ENCODE measurements around the gene METTL16.
"Not testable (repeated sequence)": the region's sequence is repeated elsewhere in the genome, so short reads cannot be mapped to it uniquely, and the experiment has no call there.

Gene METTL16

DNA sequence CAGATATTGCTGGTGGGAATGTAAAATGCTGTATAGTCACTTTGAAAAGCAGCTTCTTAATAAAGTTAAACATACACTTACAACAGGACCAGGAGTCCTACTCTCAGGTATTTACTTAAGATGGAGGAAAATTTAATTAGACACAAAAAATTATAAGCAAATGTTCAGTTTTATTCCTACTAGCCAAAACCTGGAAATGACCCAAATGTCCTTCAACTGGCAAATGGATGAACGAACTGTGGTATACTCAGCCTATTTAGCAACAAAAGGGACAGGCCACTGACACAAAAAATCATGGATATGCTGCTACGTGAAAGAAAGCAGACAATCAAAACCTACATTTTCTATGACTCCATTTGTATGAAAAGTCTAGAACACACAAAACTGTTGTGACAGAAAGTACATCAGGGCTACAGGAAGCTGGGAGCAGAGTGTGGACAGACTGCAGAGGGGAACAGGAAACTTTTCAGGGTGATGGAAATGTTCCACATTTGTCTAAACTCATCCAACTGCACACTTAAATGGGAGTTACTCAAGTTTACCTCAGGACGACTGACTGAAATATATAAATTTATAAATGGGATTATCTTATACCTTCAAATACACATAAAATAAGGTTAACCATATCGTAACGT lies 61.6 kb downstream of the METTL16 start:
- Mint-ChIP-seq H3K4me1 (ENCODE audit: low read depth) (peaks cover 6% of the 10 kb centered on the region), H3K27me3 (no peaks in the 10 kb centered on the region), H3K36me3 (peaks cover 8% of the 10 kb centered on the region), H3K4me3 (no peak overlapping the region), H3K27ac (peak overlapping the region; percentile 61), H3K9me3 (ENCODE audit: low read depth) (no peaks in the 10 kb centered on the region)

DNA sequence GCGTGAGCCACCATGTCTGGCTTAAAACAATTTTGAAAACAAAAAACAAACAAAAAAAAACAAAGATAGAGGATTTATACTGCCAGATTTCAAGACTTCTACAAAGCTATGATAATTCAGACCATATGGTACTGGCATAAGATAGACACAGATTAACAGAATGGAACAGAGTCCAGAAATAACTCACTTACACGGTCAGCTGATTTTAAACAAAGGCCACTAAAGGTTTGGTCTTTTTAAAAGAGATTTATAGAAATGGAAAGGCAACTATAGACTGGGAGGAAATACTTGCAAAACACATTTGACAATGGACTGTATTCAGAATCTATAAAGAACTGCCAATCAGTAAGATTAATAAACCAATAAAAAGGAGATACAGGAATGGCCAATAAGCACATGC lies 62.2 kb downstream of the METTL16 start:
- no peak overlapping the region for H3K4me3 Mint-ChIP-seq
- H3K27ac Mint-ChIP-seq, result peak overlapping the region; percentile 34
- H3K27me3 Mint-ChIP-seq, result no peaks in the 10 kb centered on the region
- no peaks in the 10 kb centered on the region for H3K9me3 Mint-ChIP-seq (ENCODE audit: low read depth)
- peaks cover 6% of the 10 kb centered on the region for H3K4me1 Mint-ChIP-seq (ENCODE audit: low read depth)
- H3K36me3 Mint-ChIP-seq, result peaks cover 8% of the 10 kb centered on the region

DNA sequence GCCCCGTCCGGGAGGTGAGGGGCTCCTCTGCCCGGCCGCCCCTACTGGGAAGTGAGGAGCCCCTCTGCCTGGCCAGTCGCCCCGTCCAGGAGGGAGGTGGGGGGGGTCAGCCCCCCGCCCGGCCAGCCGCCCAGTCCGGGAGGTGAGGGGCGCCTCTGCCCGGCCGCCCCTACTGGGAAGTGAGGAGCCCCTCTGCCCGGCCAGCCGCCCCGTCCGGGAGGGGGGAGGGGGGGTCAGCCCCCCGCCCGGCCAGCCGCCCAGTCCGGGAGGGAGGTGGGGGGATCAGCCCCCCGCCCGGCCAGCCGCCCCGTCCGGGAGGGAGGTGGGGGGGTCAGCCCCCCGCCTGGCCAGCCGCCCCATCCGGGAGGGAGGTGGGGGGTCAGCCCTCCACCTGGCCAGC lies 64.2 kb downstream of the METTL16 start:
- not testable (repeated sequence) for H3K4me3 Mint-ChIP-seq; H3K36me3 Mint-ChIP-seq; H3K27ac Mint-ChIP-seq; H3K9me3 Mint-ChIP-seq (ENCODE audit: low read depth); H3K4me1 Mint-ChIP-seq (ENCODE audit: low read depth); H3K27me3 Mint-ChIP-seq

DNA sequence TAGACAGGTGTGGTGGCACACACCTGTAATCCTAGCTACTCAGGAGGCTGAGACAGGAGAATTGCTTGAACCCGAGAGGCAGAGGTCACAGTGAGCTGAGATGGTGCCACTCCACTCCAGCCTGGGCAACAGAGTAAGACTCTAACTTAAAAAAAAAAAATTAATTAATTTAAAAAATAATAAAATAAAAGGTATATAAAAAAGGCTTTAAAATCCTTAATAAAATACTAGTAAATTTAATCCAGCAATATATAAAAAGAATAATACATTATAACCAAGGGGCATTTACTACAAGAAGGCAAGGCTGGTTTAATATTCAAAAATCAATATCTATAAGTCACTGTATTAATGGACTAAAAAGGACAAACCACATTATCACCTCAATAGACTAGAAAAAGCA lies 66.0 kb downstream of the METTL16 start:
- peaks cover 14% of the 10 kb centered on the region for H3K36me3 Mint-ChIP-seq
- H3K9me3 Mint-ChIP-seq (ENCODE audit: low read depth), result no peaks in the 10 kb centered on the region
- H3K4me3 Mint-ChIP-seq, result no peak overlapping the region
- H3K27me3 Mint-ChIP-seq, result no peaks in the 10 kb centered on the region
- H3K4me1 Mint-ChIP-seq (ENCODE audit: low read depth), result peaks cover 2% of the 10 kb centered on the region
- no peak overlapping the region for H3K27ac Mint-ChIP-seq

DNA sequence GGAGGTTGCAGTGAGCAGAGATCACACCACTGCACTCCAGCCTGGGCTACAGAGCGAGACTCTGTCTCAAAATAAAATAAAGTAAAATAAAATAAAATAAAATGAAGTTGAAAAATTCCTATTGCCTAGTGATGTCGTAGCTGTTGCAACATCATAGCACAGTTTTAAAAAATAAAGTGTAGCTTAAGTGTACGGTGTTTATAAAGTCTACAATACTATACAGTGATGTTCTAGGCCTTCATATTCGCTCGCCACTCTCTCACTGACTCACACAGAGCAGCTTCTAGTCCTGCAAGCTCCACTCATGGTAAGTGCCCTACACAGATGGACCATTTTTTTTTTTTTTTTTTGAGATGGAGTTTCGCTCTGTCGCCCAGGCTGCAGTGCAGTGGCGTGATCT lies 67.3 kb downstream of the METTL16 start:
- no peaks in the 10 kb centered on the region for H3K27me3 Mint-ChIP-seq
- peaks cover 2% of the 10 kb centered on the region for H3K4me1 Mint-ChIP-seq (ENCODE audit: low read depth)
- peaks cover 12% of the 10 kb centered on the region for H3K36me3 Mint-ChIP-seq
- no peaks in the 10 kb centered on the region for H3K9me3 Mint-ChIP-seq (ENCODE audit: low read depth)
- H3K27ac Mint-ChIP-seq, result no peak overlapping the region
- H3K4me3 Mint-ChIP-seq, result no peak overlapping the region

DNA sequence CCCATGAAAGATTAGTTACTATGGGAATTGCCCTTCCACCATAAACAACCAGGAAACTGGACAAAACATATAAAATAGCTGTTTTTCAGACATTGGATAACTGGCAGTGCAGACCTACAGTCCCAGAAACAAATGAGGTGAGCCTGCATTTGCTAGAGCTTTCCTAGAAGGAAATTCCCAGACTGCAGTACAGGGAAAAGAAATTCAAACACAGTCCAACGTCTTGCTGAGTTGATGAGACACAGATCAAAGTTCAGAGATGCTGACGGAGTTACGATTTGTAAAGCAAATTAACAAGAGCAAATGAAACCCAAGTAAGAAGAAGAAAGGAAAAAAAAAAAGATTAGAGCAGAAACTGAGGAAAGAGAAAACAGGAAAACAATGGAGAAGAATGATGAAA lies 69.5 kb downstream of the METTL16 start:
- Mint-ChIP-seq H3K27ac (no peak overlapping the region), H3K9me3 (ENCODE audit: low read depth) (no peaks in the 10 kb centered on the region), H3K4me3 (no peak overlapping the region), H3K36me3 (peaks cover 13% of the 10 kb centered on the region), H3K27me3 (no peaks in the 10 kb centered on the region), H3K4me1 (ENCODE audit: low read depth) (peaks cover 2% of the 10 kb centered on the region)

DNA sequence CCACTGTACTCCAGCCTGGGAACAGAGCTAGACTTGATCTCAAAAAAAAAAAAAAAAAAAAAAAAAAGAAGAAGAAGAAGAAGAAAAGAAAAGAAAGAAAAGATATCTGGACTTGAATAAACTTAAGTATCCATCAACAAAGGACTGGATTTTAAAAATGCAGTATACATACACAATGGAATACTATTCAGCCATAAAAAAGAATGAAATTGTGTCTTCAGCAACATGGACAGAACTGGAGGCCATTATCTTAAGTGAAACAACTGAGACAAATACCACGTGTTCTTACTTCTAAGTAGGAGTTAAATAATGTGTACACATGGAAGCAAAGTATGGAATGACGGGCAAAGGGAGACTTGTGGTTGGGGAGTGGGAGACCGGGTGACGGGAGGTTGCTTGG lies 70.8 kb downstream of the METTL16 start:
- H3K36me3 Mint-ChIP-seq, result peaks cover 10% of the 10 kb centered on the region
- H3K27me3 Mint-ChIP-seq, result no peaks in the 10 kb centered on the region
- peaks cover under 1% of the 10 kb centered on the region for H3K4me1 Mint-ChIP-seq (ENCODE audit: low read depth)
- no peaks in the 10 kb centered on the region for H3K9me3 Mint-ChIP-seq (ENCODE audit: low read depth)
- no peak overlapping the region for H3K4me3 Mint-ChIP-seq
- H3K27ac Mint-ChIP-seq, result no peak overlapping the region

DNA sequence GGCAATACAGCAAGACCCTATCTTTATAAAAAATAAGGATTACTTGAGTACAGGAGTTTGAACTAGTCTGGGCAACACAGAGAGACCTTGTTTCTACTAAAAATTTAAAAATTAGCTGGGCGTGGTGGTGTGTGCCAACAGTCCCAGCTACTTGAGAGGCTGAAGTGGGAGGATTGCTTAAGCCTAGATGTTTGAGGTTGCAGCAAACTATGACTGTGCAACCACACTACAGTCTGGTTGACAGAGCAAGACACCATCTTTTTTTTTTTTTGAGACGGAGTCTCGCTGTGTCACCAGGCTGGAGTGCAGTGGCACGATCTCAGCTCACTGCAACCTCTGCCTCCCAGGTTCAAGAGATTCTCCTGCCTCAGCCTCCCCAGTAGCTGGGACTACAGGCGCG lies 71.7 kb downstream of the METTL16 start:
- not testable (repeated sequence) for H3K36me3 Mint-ChIP-seq; H3K27me3 Mint-ChIP-seq; H3K9me3 Mint-ChIP-seq (ENCODE audit: low read depth); H3K4me1 Mint-ChIP-seq (ENCODE audit: low read depth); H3K4me3 Mint-ChIP-seq; H3K27ac Mint-ChIP-seq

DNA sequence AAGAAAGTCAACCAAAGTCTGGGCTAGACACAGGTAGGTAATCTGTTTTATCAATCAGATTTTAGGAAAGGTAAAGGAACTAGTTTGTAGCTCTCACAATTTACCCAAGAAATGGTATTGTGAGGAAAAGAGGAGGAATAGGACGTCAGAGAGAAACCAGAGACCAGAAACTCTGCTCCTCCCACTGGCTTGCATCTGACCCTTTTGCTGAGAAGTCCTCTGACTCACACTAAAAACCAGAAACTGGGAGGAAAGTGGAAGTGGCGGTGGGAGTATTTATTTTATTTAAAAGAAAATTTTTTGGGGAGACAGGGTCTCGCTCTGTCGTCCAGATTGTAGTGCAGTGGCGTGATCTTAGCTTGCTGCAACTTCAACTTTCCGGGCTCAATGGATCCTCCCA lies 72.9 kb downstream of the METTL16 start:
- Mint-ChIP-seq H3K27ac (no peak overlapping the region), H3K9me3 (ENCODE audit: low read depth) (no peaks in the 10 kb centered on the region), H3K4me3 (no peak overlapping the region), H3K4me1 (ENCODE audit: low read depth) (no peaks in the 10 kb centered on the region), H3K27me3 (no peaks in the 10 kb centered on the region), H3K36me3 (peaks cover 8% of the 10 kb centered on the region)

DNA sequence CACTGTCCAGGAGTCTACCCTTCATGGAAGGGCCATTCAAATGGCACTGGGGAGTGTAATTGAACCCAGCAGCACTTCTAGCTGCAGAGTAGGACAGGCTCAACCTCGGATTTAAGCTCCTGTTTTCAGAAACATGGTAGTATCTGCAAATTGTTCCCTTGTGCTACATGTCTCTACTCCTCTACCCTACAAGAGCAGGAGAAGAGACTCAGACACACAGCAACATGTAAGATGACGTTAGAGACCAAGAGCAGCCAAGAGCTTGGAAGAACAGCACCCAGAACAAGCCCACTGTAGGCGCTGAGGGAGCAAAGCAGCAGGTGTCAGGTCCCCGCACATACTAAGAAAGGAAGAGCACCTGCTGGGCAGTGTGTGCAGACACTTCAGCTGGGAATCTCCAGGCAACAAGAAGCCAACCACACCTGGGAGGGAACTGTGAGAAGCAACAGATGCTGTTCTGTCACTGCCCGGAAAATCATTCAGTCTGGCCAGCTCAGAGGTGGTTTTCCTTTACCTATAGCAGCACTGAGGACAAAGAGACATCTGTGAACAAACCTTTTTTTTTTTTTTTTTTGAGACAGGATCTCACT lies 75.3 kb downstream of the METTL16 start:
- Mint-ChIP-seq H3K4me1 (ENCODE audit: low read depth) (no peaks in the 10 kb centered on the region), H3K9me3 (ENCODE audit: low read depth) (no peaks in the 10 kb centered on the region), H3K36me3 (peaks cover 12% of the 10 kb centered on the region), H3K4me3 (no peak overlapping the region), H3K27ac (no peak overlapping the region), H3K27me3 (no peaks in the 10 kb centered on the region)

DNA sequence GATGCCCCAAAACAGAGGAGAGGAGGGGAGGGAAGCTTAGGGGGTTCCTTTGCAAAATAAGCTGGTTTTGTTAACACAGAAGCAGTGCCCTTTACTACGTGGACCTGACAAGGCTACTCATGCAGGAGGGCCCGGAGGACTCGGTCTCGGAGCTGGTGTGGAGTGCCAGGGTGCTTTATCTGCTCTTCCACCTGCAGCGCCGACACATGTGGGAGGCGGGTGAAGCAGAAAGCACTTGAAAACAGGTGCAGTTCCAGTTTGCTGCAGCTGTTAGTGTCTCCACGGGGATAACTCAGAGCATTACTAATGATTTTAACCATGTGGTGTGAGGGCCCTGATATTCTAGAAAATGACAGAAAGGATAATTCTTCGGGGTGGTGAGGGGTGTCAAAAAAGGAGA lies 75.8 kb downstream of the METTL16 start:
- Mint-ChIP-seq H3K27me3 (no peaks in the 10 kb centered on the region), H3K4me1 (ENCODE audit: low read depth) (no peaks in the 10 kb centered on the region), H3K9me3 (ENCODE audit: low read depth) (no peaks in the 10 kb centered on the region), H3K4me3 (no peak overlapping the region), H3K36me3 (peaks cover 7% of the 10 kb centered on the region), H3K27ac (no peak overlapping the region)

DNA sequence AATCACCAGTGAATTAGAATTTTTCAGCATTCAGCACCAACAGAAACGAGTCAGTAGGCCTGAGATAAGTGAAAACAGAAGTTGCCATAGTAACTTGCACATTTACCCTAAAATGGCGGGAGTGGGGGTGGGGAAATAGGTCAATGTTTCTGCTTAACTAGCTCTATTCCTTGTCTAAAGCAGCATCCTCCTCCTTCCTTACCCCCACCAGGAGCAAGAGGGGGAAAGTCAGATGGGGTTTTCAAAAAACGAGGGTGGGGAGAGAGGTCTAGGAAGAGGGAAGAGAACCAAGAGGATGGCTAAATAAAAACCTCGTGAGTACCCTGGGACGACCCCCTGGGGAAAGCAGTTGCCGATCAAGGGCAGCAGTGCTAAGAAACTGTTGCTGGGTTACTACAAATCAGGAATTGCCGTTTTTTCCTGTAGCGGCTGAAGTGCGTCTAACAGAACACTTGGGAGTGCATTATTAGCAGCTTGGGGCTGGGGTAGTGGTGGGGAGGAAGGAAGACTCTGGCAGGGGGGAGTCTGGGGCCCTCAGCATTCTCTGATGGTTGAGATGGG lies 76.4 kb downstream of the METTL16 start:
- Mint-ChIP-seq H3K36me3 (peaks cover 7% of the 10 kb centered on the region), H3K4me3 (no peak overlapping the region), H3K27ac (no peak overlapping the region), H3K9me3 (ENCODE audit: low read depth) (no peaks in the 10 kb centered on the region), H3K4me1 (ENCODE audit: low read depth) (no peaks in the 10 kb centered on the region), H3K27me3 (no peaks in the 10 kb centered on the region)

DNA sequence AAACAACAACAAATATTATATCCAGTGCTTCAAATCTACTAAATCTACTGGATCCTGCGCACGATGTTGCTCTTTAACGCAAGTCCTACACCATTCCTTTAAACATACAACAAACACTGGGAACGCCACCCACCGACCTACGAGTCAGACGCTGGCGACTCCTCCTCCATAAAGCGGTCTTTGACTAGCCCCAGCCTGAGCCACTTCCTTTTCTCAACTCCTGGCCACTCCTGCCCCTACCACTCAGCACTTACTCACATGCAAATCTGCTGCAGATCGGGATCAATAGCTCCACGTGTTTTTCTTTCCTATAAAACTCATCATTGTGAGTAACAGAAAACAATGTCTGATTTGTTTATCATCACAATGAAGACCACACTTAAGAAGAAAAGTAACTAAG lies 78.0 kb downstream of the METTL16 start:
- Mint-ChIP-seq H3K27ac (peak overlapping the region; percentile 64), H3K4me1 (ENCODE audit: low read depth) (no peaks in the 10 kb centered on the region), H3K9me3 (ENCODE audit: low read depth) (no peaks in the 10 kb centered on the region), H3K4me3 (no peak overlapping the region), H3K36me3 (peaks cover 7% of the 10 kb centered on the region), H3K27me3 (no peaks in the 10 kb centered on the region)

DNA sequence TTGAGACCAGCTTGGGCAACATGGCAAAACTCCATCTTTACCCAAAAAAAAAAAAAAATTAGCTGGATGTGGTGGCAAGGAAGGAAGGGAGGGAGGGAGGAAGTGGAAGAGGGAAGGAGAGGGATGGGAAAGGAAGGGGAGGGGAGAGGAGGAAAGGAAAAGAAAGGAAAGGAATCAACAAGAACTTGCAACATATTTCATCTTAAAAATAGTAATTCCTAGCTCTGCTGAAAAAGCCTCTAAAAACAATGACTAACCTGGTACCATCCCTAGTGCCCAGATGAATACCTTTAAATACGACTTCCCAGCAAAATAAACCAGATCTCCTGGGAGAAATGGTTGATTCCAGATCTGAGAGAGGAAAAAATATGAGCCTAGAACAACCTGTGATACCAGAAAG lies 83.8 kb downstream of the METTL16 start:
- Mint-ChIP-seq H3K4me3 (no peak overlapping the region), H3K36me3 (peaks cover 2% of the 10 kb centered on the region), H3K4me1 (ENCODE audit: low read depth) (peaks cover 2% of the 10 kb centered on the region), H3K9me3 (ENCODE audit: low read depth) (no peaks in the 10 kb centered on the region), H3K27ac (no peak overlapping the region), H3K27me3 (no peaks in the 10 kb centered on the region)

DNA sequence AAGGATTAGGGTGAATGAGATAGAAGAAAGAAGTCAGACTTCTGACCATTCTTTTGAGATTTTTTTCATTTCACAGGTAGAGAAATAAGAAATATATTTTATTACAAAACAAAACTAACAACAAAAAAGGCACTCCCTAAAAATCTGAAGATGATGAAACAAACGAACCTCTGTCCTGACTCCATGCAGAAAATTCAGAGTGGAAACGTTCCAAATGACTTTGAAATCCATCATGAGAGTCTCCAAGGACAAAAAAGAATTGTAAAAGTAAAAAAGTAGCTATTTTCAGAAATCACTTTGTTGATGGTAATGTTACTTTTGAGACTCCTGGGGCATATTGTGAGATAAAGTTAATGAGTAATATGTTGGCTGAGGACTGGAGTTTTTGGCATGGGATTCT lies 84.5 kb downstream of the METTL16 start:
- no peaks in the 10 kb centered on the region for H3K36me3 Mint-ChIP-seq

DNA sequence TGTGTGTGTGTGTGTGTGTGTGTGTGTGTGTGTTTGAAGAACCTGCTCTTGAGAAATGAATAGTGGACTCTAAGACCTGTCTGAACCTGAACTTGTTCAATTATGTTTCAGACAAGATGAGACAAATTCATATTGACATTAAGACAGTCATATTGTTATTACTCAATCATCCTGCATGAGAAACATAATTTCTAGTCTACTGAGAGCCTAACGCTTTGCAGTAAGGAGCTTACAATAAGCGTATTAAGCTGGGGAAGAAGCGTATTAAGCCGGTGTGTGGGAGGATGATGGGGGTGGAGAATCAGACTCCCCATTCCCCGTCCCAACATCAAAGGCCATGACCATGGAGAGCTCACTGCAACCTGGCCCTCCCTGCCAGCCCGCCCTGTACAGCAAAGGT lies 88.4 kb downstream of the METTL16 start:
- peaks cover 2% of the 10 kb centered on the region for H3K4me1 Mint-ChIP-seq (ENCODE audit: low read depth)
- no peaks in the 10 kb centered on the region for H3K9me3 Mint-ChIP-seq (ENCODE audit: low read depth)
- H3K4me3 Mint-ChIP-seq, result no peak overlapping the region
- no peak overlapping the region for H3K27ac Mint-ChIP-seq
- H3K27me3 Mint-ChIP-seq, result no peaks in the 10 kb centered on the region
- no peaks in the 10 kb centered on the region for H3K36me3 Mint-ChIP-seq

More for the DNA sequence above, 84.5 kb downstream of the METTL16 start:
- H3K27ac Mint-ChIP-seq, result no peak overlapping the region
- no peaks in the 10 kb centered on the region for H3K27me3 Mint-ChIP-seq
- no peaks in the 10 kb centered on the region for H3K9me3 Mint-ChIP-seq (ENCODE audit: low read depth)
- no peak overlapping the region for H3K4me3 Mint-ChIP-seq
- peaks cover 2% of the 10 kb centered on the region for H3K4me1 Mint-ChIP-seq (ENCODE audit: low read depth)

Data from activated naive CD8-positive, alpha-beta T cell (primary cell).